Measurements from ENCODE around the gene CDC14B.
"Not testable (repeated sequence)": the region's sequence is repeated elsewhere in the genome, so short reads cannot be mapped to it uniquely, and the experiment has no call there.

Gene CDC14B

DNA sequence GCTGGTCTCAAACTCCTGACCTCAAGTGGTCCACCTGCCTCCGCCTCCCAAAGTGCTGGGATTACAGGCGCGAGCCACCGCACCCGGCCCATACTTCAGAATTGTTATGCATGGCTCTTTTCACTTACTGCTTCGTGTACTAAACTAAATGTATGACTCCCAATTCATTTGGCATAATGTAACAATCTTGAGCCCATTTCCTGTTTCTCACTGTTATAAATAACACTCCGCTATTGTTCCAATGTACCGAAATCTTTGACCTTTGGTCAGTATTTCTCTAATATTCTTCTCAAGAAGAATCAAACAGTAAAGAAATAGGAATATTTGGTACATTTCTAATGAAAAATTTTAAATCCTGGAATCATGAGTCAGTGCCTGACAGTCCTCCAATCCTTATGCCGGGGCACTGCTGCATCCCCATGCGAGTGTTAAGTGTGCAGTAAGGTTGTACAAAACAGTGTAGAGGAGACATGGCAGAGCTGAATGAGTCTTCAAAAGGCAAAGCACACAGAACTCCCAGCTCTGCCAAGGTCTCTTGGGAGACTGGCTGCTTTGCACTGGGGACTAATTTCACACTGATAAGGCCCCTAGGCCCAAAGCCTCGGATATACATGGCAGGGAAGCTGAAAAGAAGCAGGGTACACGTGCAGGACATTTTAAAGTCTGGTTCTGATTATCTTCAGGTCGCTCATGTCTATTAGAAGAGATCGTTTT lies 111.3 kb downstream of the CDC14B start:
- CTCF ChIA-PET, result interaction anchor here (1.2 to 1.7 kb wide), 2 partner anchors 10 to 15 kb away, joined by 3 to 6 read pairs; no protein-coding TSS in a partner anchor
- POLR2A ChIA-PET, result no interaction called here
- TF ChIP-seq, protein P1, sequence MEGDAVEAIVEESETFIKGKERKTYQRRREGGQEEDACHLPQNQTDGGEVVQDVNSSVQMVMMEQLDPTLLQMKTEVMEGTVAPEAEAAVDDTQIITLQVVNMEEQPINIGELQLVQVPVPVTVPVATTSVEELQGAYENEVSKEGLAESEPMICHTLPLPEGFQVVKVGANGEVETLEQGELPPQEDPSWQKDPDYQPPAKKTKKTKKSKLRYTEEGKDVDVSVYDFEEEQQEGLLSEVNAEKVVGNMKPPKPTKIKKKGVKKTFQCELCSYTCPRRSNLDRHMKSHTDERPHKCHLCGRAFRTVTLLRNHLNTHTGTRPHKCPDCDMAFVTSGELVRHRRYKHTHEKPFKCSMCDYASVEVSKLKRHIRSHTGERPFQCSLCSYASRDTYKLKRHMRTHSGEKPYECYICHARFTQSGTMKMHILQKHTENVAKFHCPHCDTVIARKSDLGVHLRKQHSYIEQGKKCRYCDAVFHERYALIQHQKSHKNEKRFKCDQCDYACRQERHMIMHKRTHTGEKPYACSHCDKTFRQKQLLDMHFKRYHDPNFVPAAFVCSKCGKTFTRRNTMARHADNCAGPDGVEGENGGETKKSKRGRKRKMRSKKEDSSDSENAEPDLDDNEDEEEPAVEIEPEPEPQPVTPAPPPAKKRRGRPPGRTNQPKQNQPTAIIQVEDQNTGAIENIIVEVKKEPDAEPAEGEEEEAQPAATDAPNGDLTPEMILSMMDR (IDR thresholded peaks at IDR 0.05; ENCODE audit: control extremely low read depth, extremely low read depth, low read depth, missing control alignments), result no peak
- DNase-seq (ENCODE audit: extremely low spot score), result no peak

DNA sequence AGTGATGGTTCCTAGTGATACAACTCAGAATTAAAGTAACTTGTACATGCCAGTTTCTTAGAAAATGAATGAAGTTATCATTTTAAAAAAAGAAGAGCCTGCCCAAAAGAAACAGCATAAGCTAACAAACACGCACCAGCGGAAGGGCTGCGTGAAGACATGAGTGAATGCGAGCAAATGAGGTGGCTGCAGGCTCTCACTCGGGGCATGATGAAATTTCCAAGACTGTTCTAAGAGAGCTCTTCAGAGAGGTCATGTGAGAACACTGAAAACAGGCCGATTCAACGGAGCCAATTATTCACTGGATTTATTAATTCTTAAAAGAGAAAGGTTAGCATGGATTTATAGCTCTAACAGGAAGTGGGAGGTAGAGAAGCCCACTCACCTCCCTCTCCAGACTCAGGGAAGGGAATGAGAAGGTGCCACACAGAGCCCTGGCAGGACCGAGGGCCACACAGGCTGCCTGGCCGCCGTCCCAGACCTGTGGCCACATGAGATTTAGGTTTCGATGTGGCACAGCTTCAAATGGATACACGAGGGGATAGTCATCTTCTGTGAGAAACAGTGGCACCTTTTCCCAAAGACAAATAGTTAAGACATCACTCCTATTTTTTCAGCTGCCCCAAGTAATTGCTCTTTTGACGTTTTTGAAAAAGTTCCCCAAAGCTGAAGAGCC lies 114.2 kb downstream of the CDC14B start:
- no peak for DNase-seq (ENCODE audit: extremely low spot score)
- ChIA-PET POLR2A (no interaction called here), CTCF (no interaction called here)
- TF ChIP-seq, protein P1 (IDR thresholded peaks at IDR 0.05; ENCODE audit: control extremely low read depth, extremely low read depth, low read depth, missing control alignments), result no peak

DNA sequence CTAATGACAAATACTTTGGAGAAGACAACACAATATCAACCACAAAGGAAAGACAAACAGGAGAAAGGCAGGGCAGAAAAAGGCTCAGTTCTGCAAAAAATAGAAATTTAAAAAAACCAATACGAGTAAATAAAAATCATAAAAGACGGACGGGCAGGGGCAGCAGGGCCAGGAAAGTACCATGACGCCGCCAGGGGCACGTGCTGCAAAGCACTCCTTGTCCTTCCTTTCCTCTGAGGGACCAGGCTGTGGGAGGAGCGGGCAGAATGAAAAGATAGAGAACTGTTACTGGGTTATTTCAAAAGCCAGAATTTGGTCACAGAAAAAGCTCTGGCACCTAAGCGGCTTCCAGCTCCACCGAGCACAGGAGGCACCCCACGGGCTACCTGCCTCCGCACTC lies 115.7 kb downstream of the CDC14B start:
- no peak for DNase-seq (ENCODE audit: extremely low spot score)
- ChIA-PET CTCF (no interaction called here), POLR2A (no interaction called here)
- TF ChIP-seq, protein P1 (IDR thresholded peaks at IDR 0.05; ENCODE audit: control extremely low read depth, extremely low read depth, low read depth, missing control alignments), result no peak

DNA sequence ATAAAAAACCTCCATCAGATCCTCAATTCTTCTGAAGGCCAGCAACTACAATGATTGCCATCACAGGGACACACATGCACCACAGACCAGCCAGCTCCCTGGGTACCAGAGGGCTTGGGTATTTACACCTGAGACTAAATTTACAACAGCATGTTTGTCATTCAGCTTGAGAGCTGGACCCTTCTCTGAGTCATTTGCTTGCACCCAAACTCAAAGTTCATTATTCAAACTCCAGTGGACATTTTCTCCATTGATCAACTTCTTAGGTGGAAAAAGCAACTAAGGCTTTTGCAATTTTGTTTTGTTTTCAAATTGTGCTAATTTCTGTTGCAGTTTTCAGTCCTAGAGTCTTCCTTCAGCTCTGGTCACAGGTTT lies 116.3 kb downstream of the CDC14B start:
- CTCF ChIA-PET; DNase-seq (ENCODE audit: extremely low spot score); POLR2A ChIA-PET: not testable (repeated sequence)

DNA sequence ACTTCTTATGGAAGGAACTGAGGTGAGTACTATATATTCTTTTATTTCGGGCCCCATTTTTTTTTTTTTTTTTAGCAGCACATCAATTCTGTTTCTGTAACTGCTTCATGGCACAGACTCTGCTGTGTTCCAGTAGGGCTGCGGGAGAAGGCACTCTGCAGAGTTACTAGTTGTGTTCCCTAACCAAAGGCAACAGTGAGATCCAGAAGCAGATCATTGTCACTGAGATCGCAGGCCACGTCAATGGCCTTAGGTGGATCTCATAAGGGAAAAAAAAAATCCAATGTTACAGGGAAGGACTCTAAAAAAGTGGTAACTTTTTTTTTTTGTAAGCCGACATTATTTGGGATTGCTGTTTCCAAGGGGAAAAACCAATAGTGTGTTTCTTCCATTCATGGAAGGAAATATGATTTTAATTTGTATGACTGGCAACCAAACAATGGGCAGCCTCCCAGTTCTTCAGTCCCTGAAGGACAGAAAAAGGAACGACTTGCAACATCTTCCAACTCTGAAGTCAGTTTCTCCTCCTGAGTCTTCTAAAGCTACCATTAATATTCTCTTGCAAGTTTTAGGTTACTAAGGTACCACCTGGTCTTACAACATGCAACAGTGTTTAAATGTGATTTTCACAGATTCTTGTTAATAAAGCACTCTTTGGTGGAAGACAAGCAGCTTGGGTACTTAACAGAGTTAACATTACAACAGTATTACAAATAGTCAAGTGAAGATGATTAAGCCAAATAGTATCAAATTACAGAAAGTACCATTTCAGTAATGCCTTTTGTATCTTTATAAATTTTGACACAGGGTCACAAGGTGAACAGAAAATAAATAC lies 116.9 kb downstream of the CDC14B start:
- TF ChIP-seq, protein P1 (IDR thresholded peaks at IDR 0.05; ENCODE audit: control extremely low read depth, extremely low read depth, low read depth, missing control alignments), result no peak
- ChIA-PET CTCF (no interaction called here), POLR2A (no interaction called here)
- DNase-seq (ENCODE audit: extremely low spot score), result no peak

DNA sequence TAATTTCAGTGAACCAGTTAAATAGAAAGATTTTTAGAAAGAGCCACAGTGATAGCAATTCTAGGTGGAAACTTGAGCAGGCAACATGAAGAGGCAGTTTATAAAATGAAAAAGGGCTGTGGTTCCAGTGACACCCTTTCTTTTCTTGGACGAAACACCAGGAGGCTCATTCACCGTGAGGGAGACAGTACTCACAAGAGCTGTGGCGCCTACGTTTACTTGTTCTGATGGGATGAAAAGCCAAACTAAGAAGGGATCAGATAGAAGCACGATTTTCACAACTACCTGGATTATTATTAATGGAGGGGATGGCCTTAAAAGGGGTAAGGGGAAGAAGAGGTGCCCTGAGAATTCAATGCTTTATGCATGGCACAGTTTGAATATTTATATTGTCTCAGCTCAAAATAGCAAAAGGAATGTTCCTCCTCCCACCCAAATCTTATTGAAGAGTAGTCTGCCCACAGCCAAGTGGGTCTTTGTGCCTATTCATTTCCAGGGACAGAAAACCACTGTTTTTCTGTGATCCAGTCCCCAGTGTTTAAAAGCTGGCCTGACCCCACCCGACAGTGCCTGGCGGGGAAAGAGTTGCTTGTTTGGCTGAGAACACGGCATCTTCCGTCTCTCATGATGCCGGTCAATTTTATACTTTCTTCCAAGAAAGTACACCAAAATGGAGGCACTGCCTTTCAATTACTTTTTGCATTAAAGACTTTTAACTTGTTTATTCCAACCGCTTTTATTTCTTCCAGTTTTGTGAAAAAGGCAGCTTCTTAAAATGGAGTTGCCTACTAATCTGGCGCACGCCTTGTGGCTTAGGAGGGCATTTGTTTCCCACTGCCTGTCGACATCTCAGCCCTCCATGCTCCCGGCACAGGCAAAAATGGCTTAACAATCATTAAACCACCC lies 117.8 kb downstream of the CDC14B start:
- POLR2A ChIA-PET, result no interaction called here
- TF ChIP-seq, protein P1 (IDR thresholded peaks at IDR 0.05; ENCODE audit: control extremely low read depth, extremely low read depth, low read depth, missing control alignments), result no peak
- no peak for DNase-seq (ENCODE audit: extremely low spot score)
- CTCF ChIA-PET, result no interaction called here
